ENCODE measurements around the gene ZNF717.

- no peak for TF ChIP-seq CTCF (IDR thresholded peaks at IDR 0.05)
- no peak for TF ChIP-seq POLR2A (IDR thresholded peaks at IDR 0.05)
Observed at GRCh38 chr3:75768303-75769017, 16.9 kb downstream of the ZNF717 start.

Measured in Peyer's patch (tissue), 4 donors.